NB4 (cell line): ENCODE results near the gene YLPM1.

Experiments
- CTCF ChIP-seq: IDR thresholded peaks from one replicate; pipeline ENCODE4 v1.5.1; 2012; ENCODE audit warnings: low read depth, low read length
- MYC ChIP-seq: IDR thresholded peaks from 2 replicates; pipeline ENCODE4 v1.6.1; 2011; ENCODE audit warnings: low read depth, low read length
- POLR2A ChIP-seq: IDR thresholded peaks from 2 replicates; pipeline ENCODE4 v1.6.1; 2011; ENCODE audit warnings: mild to moderate bottlenecking; ENCODE audit not compliant: insufficient read length; ENCODE audit errors: extremely low read depth

GRCh38 chr14:74867673-74868072, 104.6 kb downstream of the YLPM1 start:
- TF ChIP-seq CTCF (no peak), POLR2A (no peak), MYC (no peak)
